Natural killer cell (primary cell): ENCODE data around the gene DNAJC13. TPM values are rescaled to one million over a fixed set of nuclear protein-coding genes. Genes with fewer than 3 reads are reported as not detected.
"Not testable (repeated sequence)": the region's sequence is repeated elsewhere in the genome, so short reads cannot be mapped to it uniquely, and the experiment has no call there.

ENCODE experiments used
- ATAC-seq, 3 donors: fragments of 150-1000 bp in 2 of 3; fragments of 200-7000 bp in 1 of 3; cut with Tn5 transposase; 1 replicate in 1 of 3; 2 replicates in 2 of 3; pipeline ENCODE4 v1.10.0; 2021; ENCODE audit warnings: mild to moderate bottlenecking in 2 of 3, moderate library complexity in 2 of 3
- DNase-seq, 2 donors: peaks; one replicate each; pipeline versions ENCODE4 v3.0.0 to v3.0.0-alpha.2; 2013 to 2021; ENCODE audit warnings: mixed read lengths in 1 of 2
- H3K27ac ChIP-seq: one replicate; pipeline ENCODE4 v1.5.1; 2013; ENCODE audit warnings: mild to moderate bottlenecking, low read length
- H3K27me3 ChIP-seq: one replicate; pipeline ENCODE4 v1.6.1; 2013; ENCODE audit warnings: low read length; ENCODE audit not compliant: control insufficient read depth, insufficient read depth
- H3K36me3 ChIP-seq: one replicate; pipeline ENCODE4 v1.6.1; 2013; ENCODE audit warnings: low read length; ENCODE audit not compliant: control insufficient read depth, insufficient read depth
- H3K4me1 ChIP-seq: one replicate; pipeline ENCODE4 v1.6.1; 2013; ENCODE audit warnings: low read length; ENCODE audit not compliant: control insufficient read depth, insufficient read depth
- H3K4me3 ChIP-seq: one replicate; pipeline ENCODE4 v1.5.1; 2013; ENCODE audit warnings: low read length
- H3K9me3 ChIP-seq: one replicate; pipeline ENCODE4 v1.6.1; 2013; ENCODE audit warnings: low read length; ENCODE audit not compliant: control insufficient read depth, insufficient read depth
- H3K27ac Mint-ChIP-seq, 2 donors: one replicate each; pipeline ENCODE4 v1.8.0; 2022; ENCODE audit warnings: mild to moderate bottlenecking in 2 of 2, mixed read lengths in 2 of 2, moderate library complexity in 1 of 2
- H3K27me3 Mint-ChIP-seq, 2 donors: one replicate each; pipeline ENCODE4 v1.8.0; 2022; ENCODE audit warnings: low read depth in 2 of 2, mixed read lengths in 2 of 2
- H3K36me3 Mint-ChIP-seq: one replicate; pipeline ENCODE4 v1.8.0; 2022; ENCODE audit warnings: mixed read lengths
- H3K4me1 Mint-ChIP-seq, 2 donors: one replicate each; pipeline ENCODE4 v1.8.0; 2022; ENCODE audit warnings: mixed read lengths in 2 of 2
- H3K4me3 Mint-ChIP-seq: one replicate; pipeline ENCODE4 v1.8.0; 2022; ENCODE audit warnings: mild to moderate bottlenecking, moderate library complexity, mixed read lengths
- H3K9me3 Mint-ChIP-seq, 2 donors: one replicate each; pipeline ENCODE4 v1.8.0; 2022; ENCODE audit warnings: mixed read lengths in 2 of 2
- CTCF ChIP-seq: fragments of 200-600 bp; IDR thresholded peaks from one replicate; pipeline ENCODE4 v1.8.0; 2022; ENCODE audit warnings: antibody characterized with exemption
- WGBS: methylation state at CpG from one replicate; pipeline ENCODE4 v1.1.7; 2013; ENCODE audit warnings: missing lambda C conversion rate; ENCODE audit not compliant: insufficient coverage; 5-methylcytosine and 5-hydroxymethylcytosine counted together
- intact Hi-C: fragments of 100-400 bp; cut with micrococcal nuclease; formaldehyde crosslinking; loops from one replicate; pipeline ENCODE4 v1.14.2; 2022
- total RNA-seq, 4 donors: library from RNA; stranded (reverse); fragments of 120-200 nt in 1 of 4; gene quantifications; one replicate each; pipeline versions ENCODE4 v1.2.3 to v1.2.4, GENCODE V29; 2013 to 2022

The DNAJC13 gene
- total RNA-seq, 3 donors from 2014 or later (not counting 1 experiment from before 2014, with no cell fraction given), result 30.5 to 44.0 (median 42.9) TPM

GRCh38 chr3:132394320-132394719, 23.0 kb upstream of the DNAJC13 start:
- no peak for TF ChIP-seq CTCF
- H3K9me3 Mint-ChIP-seq, result no peaks in the 10 kb centered on the region
- intact Hi-C loops, result no loop called here

GRCh38 chr3:132395126-132395525, 22.2 kb upstream of the DNAJC13 start:
- H3K4me1 ChIP-seq, result no peaks in the 10 kb centered on the region
- WGBS, result no CpG with 5 or more reads among the region's 1 CpG
- H3K27me3 ChIP-seq, result no peaks in the 10 kb centered on the region
- Mint-ChIP-seq H3K36me3 (no peaks in the 10 kb centered on the region), H3K4me1 (no peaks in the 10 kb centered on the region), H3K27me3 (peaks cover 0 to 3% of the 10 kb centered on the region in 2 donors), H3K4me3 (no peak overlapping the region), H3K9me3 (no peaks in the 10 kb centered on the region), H3K27ac (no peak overlapping the region)
- ATAC-seq, result no peak
- no peak for DNase-seq
- no peak for TF ChIP-seq CTCF
- no peak overlapping the region for H3K27ac ChIP-seq
- H3K9me3 ChIP-seq, result no peaks in the 10 kb centered on the region
- H3K4me3 ChIP-seq, result no peak overlapping the region
- intact Hi-C loops, result no loop called here
- no peaks in the 10 kb centered on the region for H3K36me3 ChIP-seq

More at GRCh38 chr3:132394320-132394719, 23.0 kb upstream of the DNAJC13 start:
- Histone ChIP-seq H3K4me3 (no peak overlapping the region), H3K27ac (no peak overlapping the region), H3K9me3 (no peaks in the 10 kb centered on the region), H3K27me3 (no peaks in the 10 kb centered on the region), H3K4me1 (no peaks in the 10 kb centered on the region), H3K36me3 (no peaks in the 10 kb centered on the region)
- peaks cover 0 to 3% of the 10 kb centered on the region in 2 donors for H3K27me3 Mint-ChIP-seq
- ATAC-seq (no peak), DNase-seq (no peak)
- no peaks in the 10 kb centered on the region for H3K36me3 Mint-ChIP-seq
- H3K4me1 Mint-ChIP-seq, result no peaks in the 10 kb centered on the region
- H3K27ac Mint-ChIP-seq, result no peak overlapping the region
- H3K4me3 Mint-ChIP-seq, result no peak overlapping the region
- 50% methylated on average over 1 of the region's 2 CpGs for WGBS

- Histone ChIP-seq H3K27me3 (no peaks in the 10 kb centered on the region), H3K36me3 (no peaks in the 10 kb centered on the region), H3K4me1 (no peaks in the 10 kb centered on the region), H3K9me3 (no peaks in the 10 kb centered on the region), H3K27ac (no peak overlapping the region), H3K4me3 (no peak overlapping the region)
- Mint-ChIP-seq H3K4me1 (no peaks in the 10 kb centered on the region), H3K9me3 (no peaks in the 10 kb centered on the region), H3K27me3 (peaks cover 3 to 6% of the 10 kb centered on the region in 2 donors), H3K36me3 (no peaks in the 10 kb centered on the region), H3K4me3 (no peak overlapping the region), H3K27ac (no peak overlapping the region)
- TF ChIP-seq CTCF, result no peak
- intact Hi-C loops, result no loop called here
- DNase-seq (no peak), ATAC-seq (no peak)
- 95% methylated on average over 24 of the region's 24 CpGs for WGBS
Observed at GRCh38 chr3:132396255-132396654, 21.0 kb upstream of the DNAJC13 start.

- H3K27ac ChIP-seq, H3K36me3 Mint-ChIP-seq, H3K27me3 Mint-ChIP-seq, intact Hi-C loops, H3K4me1 Mint-ChIP-seq, H3K27me3 ChIP-seq, DNase-seq, H3K4me3 ChIP-seq, H3K4me3 Mint-ChIP-seq, H3K4me1 ChIP-seq, H3K27ac Mint-ChIP-seq, H3K9me3 Mint-ChIP-seq, H3K9me3 ChIP-seq, H3K36me3 ChIP-seq, ATAC-seq: not testable (repeated sequence)
- WGBS, result 86% methylated on average over 8 of the region's 8 CpGs
Observed at GRCh38 chr3:132396776-132397175, 20.5 kb upstream of the DNAJC13 start.
